Type B pancreatic cell (in vitro differentiated cells): ENCODE results near the gene PTDSS2. TPM values are rescaled to one million over a fixed set of nuclear protein-coding genes. Genes with fewer than 3 reads are reported as not detected.

Experiments
- DNase-seq: peaks from one replicate; pipeline ENCODE4 v3.0.0; 2021; ENCODE audit warnings: mixed read lengths; ENCODE audit not compliant: unreplicated experiment; ENCODE audit errors: extremely low spot score
- H3K27ac Mint-ChIP-seq: 2 replicates; pipeline ENCODE4 v1.8.0; 2021; ENCODE audit warnings: mild to moderate bottlenecking, mixed read lengths
- H3K27me3 Mint-ChIP-seq: 2 replicates; pipeline ENCODE4 v1.8.0; 2021; ENCODE audit warnings: mixed read lengths
- H3K36me3 Mint-ChIP-seq: 2 replicates; pipeline ENCODE4 v1.8.0; 2021; ENCODE audit warnings: mixed read lengths
- H3K4me1 Mint-ChIP-seq: one replicate; pipeline ENCODE4 v1.8.0; 2021; ENCODE audit warnings: mixed read lengths; ENCODE audit not compliant: unreplicated experiment
- H3K4me3 Mint-ChIP-seq: 2 replicates; pipeline ENCODE4 v1.8.0; 2021; ENCODE audit warnings: mild to moderate bottlenecking, mixed read lengths
- H3K9me3 Mint-ChIP-seq: 2 replicates; pipeline ENCODE4 v1.8.0; 2021; ENCODE audit warnings: mixed read lengths
- total RNA-seq: library from RNA; stranded (reverse); gene quantifications from 2 replicates; pipeline ENCODE4 v1.2.1, GENCODE V29; 2021; ENCODE audit warnings: low replicate concordance
- TF ChIP-seq, protein P1 (sequence below): fragments of 200-600 bp; sonication (generic); conservative IDR thresholded peaks from 2 replicates; pipeline ENCODE4 v1.5.0; 2021; ENCODE audit warnings: antibody characterized with exemption, mild to moderate bottlenecking

The PTDSS2 gene
- total RNA-seq, 1 donor from 2014 or later = 46.9 TPM

DNA sequence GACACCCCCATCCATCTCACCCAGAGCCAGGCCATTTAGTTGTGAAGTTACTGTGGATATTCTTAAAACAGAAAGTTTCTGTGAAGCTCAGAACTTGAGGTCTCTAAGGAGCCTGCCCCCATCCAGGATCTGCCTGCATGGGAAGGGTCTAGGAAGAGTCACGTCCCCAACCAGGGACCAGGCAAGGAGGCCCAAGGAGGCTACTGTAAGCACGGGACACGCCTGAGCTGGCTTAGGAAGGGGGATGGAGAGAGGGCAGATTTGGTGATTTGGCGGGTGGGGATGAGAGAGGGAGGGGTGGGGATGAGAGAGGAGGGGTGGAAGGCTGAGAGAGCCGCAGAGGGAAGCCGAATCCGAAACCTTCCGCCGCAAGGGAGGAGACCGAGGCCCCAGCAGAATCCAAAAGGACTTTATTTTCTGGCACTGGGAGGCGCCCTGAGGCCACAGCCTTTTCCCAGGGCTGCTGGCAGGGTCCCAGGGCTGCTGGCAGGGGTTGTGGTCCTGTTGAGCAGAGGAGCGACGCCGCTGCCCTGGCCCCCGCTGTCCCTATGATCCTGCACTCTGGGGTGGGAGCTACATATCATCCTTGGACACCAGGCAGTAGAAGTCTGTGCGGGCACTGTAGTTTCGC lies 44.6 kb upstream of the PTDSS2 start:
- Mint-ChIP-seq H3K9me3 (no peaks in the 10 kb centered on the region), H3K4me3 (peak overlapping the region; percentile 66), H3K36me3 (no peaks in the 10 kb centered on the region), H3K27me3 (no peaks in the 10 kb centered on the region), H3K27ac (peak overlapping the region; percentile 65), H3K4me1 (no peaks in the 10 kb centered on the region)
- no peak for DNase-seq
- TF ChIP-seq, protein P1, sequence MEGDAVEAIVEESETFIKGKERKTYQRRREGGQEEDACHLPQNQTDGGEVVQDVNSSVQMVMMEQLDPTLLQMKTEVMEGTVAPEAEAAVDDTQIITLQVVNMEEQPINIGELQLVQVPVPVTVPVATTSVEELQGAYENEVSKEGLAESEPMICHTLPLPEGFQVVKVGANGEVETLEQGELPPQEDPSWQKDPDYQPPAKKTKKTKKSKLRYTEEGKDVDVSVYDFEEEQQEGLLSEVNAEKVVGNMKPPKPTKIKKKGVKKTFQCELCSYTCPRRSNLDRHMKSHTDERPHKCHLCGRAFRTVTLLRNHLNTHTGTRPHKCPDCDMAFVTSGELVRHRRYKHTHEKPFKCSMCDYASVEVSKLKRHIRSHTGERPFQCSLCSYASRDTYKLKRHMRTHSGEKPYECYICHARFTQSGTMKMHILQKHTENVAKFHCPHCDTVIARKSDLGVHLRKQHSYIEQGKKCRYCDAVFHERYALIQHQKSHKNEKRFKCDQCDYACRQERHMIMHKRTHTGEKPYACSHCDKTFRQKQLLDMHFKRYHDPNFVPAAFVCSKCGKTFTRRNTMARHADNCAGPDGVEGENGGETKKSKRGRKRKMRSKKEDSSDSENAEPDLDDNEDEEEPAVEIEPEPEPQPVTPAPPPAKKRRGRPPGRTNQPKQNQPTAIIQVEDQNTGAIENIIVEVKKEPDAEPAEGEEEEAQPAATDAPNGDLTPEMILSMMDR = no peak

DNA sequence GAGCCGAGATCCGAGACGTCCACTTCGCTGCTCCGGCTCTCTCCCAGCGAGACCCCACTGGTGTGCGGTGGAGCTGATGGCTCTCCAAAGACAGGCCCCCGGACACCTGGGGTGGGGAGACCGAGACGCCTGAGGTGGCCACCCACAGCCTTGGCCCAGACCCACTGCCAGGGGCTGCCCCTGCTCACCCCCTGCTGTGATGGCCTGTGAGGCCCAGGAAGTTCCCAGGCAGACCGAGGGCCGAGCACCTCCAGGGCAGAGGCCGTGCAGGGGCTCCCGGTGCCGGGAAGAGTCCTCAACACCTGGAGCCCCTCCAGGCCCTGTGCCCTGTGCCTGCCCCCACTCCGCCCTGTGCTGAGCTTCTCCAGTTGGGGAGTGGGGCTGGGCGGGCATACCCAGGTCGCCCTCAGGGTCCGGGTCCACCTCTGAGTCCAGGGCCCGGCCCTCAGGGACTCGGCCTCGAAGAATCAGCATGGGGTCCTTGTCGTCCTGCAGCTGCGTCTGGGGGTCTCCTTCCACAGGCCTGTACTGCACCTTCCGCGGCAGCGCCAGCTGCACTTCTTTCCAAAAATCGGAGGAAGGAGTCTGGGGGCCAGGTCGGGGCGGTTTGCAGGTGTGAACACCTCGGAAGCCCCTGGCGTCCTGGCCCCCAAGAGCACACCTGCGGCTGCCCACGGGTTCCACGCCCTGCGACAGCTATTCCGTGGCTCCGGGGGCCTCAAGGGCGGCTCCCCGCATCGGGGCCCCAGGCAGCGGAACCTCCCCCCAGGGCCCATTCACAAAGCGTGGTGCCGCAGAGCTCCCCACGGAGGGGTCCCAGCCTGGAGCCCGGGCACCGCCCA lies 43.9 kb upstream of the PTDSS2 start:
- Mint-ChIP-seq H3K9me3 (no peaks in the 10 kb centered on the region), H3K4me3 (no peak overlapping the region), H3K27ac (no peak overlapping the region), H3K4me1 (no peaks in the 10 kb centered on the region), H3K36me3 (no peaks in the 10 kb centered on the region), H3K27me3 (no peaks in the 10 kb centered on the region)
- TF ChIP-seq, protein P1 = no peak
- no peak for DNase-seq

DNA sequence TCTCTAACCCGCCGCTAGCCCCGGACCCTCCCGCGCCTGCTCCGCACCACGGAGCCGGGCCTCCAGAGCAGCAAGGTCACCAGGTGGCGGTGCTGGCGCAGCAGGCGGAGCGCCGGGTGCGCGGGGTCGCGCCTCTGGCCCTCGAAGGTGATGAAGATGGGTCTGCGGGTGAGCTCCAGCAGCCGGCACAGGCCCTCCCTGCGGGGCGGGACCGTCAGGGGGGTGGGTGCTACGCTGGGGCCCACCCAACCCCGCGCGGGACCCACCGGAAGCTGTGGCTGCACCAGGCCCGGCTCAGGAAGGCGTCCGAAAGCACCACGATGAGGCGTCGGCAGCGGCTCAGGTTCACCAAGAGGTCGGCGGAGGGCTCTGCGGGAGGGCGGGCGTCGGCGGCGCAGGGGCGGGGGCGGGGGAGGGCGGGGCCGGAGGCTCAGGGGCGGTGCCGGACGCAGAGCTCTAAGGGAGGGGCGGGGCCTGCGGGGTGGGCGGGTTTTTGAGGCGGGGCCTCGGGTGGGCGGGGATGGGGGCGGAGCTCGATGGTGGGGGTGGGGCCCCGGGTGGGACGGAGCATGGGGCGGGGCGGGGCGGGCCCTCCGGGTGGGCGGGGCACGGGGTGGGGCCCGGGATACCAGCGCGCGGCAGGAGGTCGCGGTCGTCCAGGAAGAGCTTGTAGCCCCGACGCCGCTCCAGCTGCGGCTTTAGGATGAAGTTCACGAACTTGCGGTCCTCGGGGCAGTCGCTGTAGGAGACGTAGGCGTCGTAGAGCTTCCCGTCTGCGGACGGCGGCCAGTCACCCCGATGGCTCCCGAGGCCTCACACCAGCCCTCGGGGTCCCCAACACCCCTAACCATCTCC lies 43.1 kb upstream of the PTDSS2 start:
- no peaks in the 10 kb centered on the region for H3K36me3 Mint-ChIP-seq
- TF ChIP-seq, protein P1 = no peak
- H3K27me3 Mint-ChIP-seq = no peaks in the 10 kb centered on the region
- no peak overlapping the region for H3K27ac Mint-ChIP-seq
- no peaks in the 10 kb centered on the region for H3K9me3 Mint-ChIP-seq
- DNase-seq = no peak
- H3K4me1 Mint-ChIP-seq = no peaks in the 10 kb centered on the region
- H3K4me3 Mint-ChIP-seq = no peak overlapping the region

DNA sequence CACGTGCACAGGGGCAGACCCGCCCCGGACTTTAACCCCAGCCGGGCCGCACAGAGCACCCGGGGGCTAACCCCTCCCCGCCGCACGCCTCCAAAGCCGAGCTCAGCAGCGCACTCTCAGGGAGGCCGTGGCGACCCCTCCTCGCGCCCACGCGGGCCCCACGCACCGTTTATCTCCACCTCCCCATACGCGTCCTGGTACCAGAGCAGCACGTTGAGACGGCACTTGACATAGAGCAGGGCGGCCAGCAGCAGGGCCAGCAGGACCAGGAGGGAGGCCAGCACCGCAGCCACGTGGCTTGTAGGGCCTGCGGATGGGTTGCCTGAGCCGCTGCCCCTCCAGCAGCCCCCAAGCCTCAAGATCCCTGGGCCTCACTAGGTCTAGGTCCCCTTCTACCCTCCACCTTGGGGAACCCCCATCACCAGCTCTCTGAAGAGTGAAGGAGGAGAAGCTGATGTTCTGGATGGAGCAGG lies 42.4 kb upstream of the PTDSS2 start:
- Mint-ChIP-seq H3K36me3 (no peaks in the 10 kb centered on the region), H3K27me3 (no peaks in the 10 kb centered on the region), H3K4me3 (no peak overlapping the region), H3K9me3 (no peaks in the 10 kb centered on the region), H3K4me1 (no peaks in the 10 kb centered on the region), H3K27ac (no peak overlapping the region)
- DNase-seq = no peak
- TF ChIP-seq, protein P1 = no peak

DNA sequence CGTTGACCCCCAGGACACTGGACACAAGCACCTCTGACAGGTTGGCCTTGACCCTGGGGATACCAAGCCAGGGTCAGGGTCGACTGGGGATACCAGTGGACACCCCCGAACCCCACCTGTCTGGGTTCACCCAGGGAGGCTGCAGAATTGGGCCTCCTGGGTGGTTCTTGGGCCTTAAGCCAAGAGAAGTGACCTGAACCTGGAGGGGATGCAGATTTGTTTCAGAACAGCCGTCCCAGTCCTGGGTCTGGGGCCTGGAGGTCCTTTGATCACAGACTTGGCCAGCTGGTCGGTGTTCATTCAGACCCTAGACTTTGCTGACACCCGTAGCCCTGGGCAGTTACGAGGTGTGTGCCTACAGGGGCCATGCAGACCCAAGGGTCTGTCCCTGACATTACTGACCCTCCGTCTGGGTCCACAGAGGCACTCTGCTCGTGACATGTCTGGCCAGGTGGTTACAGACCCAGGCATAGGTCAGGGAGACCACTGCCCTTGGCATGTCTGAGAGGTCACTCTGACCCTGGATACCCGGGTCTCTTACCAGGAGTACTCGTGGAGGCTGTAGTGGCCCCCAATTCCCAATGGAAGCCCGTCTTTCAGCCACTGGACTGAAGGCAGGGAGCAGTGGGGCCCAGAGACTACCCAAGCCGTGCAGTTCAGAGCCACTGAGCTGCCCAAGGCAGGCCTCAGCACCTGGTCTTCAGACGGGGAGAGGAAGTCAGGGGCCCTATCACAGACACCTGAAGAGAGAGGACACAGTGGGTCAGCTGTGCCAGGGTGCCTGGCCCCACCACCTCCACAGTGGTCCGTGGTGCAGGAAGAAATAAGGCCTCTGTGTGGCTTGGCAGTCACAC lies 41.7 kb upstream of the PTDSS2 start:
- Mint-ChIP-seq H3K9me3 (no peaks in the 10 kb centered on the region), H3K36me3 (no peaks in the 10 kb centered on the region), H3K27me3 (no peaks in the 10 kb centered on the region), H3K4me3 (no peak overlapping the region), H3K27ac (no peak overlapping the region), H3K4me1 (no peaks in the 10 kb centered on the region)
- DNase-seq = no peak
- TF ChIP-seq, protein P1 = no peak
